ENCODE data around the gene USP17L12.
"Not testable (repeated sequence)": the region's sequence is repeated elsewhere in the genome, so short reads cannot be mapped to it uniquely, and the experiment has no call there.

- TF ChIP-seq, protein P1, sequence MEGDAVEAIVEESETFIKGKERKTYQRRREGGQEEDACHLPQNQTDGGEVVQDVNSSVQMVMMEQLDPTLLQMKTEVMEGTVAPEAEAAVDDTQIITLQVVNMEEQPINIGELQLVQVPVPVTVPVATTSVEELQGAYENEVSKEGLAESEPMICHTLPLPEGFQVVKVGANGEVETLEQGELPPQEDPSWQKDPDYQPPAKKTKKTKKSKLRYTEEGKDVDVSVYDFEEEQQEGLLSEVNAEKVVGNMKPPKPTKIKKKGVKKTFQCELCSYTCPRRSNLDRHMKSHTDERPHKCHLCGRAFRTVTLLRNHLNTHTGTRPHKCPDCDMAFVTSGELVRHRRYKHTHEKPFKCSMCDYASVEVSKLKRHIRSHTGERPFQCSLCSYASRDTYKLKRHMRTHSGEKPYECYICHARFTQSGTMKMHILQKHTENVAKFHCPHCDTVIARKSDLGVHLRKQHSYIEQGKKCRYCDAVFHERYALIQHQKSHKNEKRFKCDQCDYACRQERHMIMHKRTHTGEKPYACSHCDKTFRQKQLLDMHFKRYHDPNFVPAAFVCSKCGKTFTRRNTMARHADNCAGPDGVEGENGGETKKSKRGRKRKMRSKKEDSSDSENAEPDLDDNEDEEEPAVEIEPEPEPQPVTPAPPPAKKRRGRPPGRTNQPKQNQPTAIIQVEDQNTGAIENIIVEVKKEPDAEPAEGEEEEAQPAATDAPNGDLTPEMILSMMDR (IDR thresholded peaks at IDR 0.05; ENCODE audit: low read length), result not testable (repeated sequence)
- not testable (repeated sequence) for TF ChIP-seq EZH2 (IDR thresholded peaks at IDR 0.05; ENCODE audit: borderline replicate concordance, low read length)
Measured at GRCh38 chr4:9262572-9262971, 42.6 kb downstream of the USP17L12 start, which contains the start of gene USP17L21.

All from OCI-LY1 (cell line).